ENCODE results near the gene SCLY.
A peak's percentile ranks its signal among the peaks of the same experiment; 100 is the strongest.

SCLY gene

GRCh38 chr2:238060542-238061314 lies at the start of gene SCLY:
Gene SCLY, plus strand, starts transcription at chr2:238061001. Its CDS starts 54 bp downstream, at chr2:238061055.
- peak within 1 kb of the TSS; percentile 85 for H3K4me3 ChIP-seq (ENCODE audit: low read length)
- peak; percentile 99 for DNase-seq (ENCODE audit: low read depth)
- TF ChIP-seq CTCF (IDR thresholded peaks at IDR 0.05; ENCODE audit: insufficient read depth, low read depth, low read length, missing control alignments), result no peak

- no peak for DNase-seq (ENCODE audit: low read depth)
- no peak for TF ChIP-seq CTCF (IDR thresholded peaks at IDR 0.05; ENCODE audit: insufficient read depth, low read depth, low read length, missing control alignments)
- H3K4me3 ChIP-seq (ENCODE audit: low read length), result no peak overlapping the region
Observed at GRCh38 chr2:238013806-238014205, 47.0 kb upstream of the SCLY start.

GRCh38 chr2:238015705-238016104 lies 45.1 kb upstream of the SCLY start:
- no peak for DNase-seq (ENCODE audit: low read depth)
- H3K4me3 ChIP-seq (ENCODE audit: low read length), result no peak overlapping the region
- TF ChIP-seq CTCF (IDR thresholded peaks at IDR 0.05; ENCODE audit: insufficient read depth, low read depth, low read length, missing control alignments), result peak; percentile 19

- no peak for TF ChIP-seq CTCF (IDR thresholded peaks at IDR 0.05; ENCODE audit: insufficient read depth, low read depth, low read length, missing control alignments)
- no peak for DNase-seq (ENCODE audit: low read depth)
- H3K4me3 ChIP-seq (ENCODE audit: low read length), result no peak overlapping the region
Observed at GRCh38 chr2:238016526-238016925, 44.3 kb upstream of the SCLY start.

- DNase-seq (ENCODE audit: low read depth), result peak; percentile 43
- H3K4me3 ChIP-seq (ENCODE audit: low read length), result no peak overlapping the region
- TF ChIP-seq CTCF (IDR thresholded peaks at IDR 0.05; ENCODE audit: insufficient read depth, low read depth, low read length, missing control alignments), result no peak
Observed at GRCh38 chr2:238019962-238020361, 40.8 kb upstream of the SCLY start.

GRCh38 chr2:238020816-238021215 lies 40.0 kb upstream of the SCLY start:
- DNase-seq (ENCODE audit: low read depth), result no peak
- no peak for TF ChIP-seq CTCF (IDR thresholded peaks at IDR 0.05; ENCODE audit: insufficient read depth, low read depth, low read length, missing control alignments)
- no peak overlapping the region for H3K4me3 ChIP-seq (ENCODE audit: low read length)

- H3K4me3 ChIP-seq (ENCODE audit: low read length), result no peak overlapping the region
- TF ChIP-seq CTCF (IDR thresholded peaks at IDR 0.05; ENCODE audit: insufficient read depth, low read depth, low read length, missing control alignments), result no peak
- DNase-seq (ENCODE audit: low read depth), result peak; percentile 84
Observed at GRCh38 chr2:238021327-238021726, 39.5 kb upstream of the SCLY start.

Measured in epithelial cell of esophagus (primary cell).